Measurements from ENCODE around the gene PNPLA3. TPM values are rescaled to one million over a fixed set of nuclear protein-coding genes. Genes with fewer than 3 reads are reported as not detected.
A peak's percentile ranks its signal among the peaks of the same experiment; 100 is the strongest.

Gene PNPLA3
- total RNA-seq, 2 experiments from 2014 or later: 0.45 TPM; not detected in 1

DNA sequence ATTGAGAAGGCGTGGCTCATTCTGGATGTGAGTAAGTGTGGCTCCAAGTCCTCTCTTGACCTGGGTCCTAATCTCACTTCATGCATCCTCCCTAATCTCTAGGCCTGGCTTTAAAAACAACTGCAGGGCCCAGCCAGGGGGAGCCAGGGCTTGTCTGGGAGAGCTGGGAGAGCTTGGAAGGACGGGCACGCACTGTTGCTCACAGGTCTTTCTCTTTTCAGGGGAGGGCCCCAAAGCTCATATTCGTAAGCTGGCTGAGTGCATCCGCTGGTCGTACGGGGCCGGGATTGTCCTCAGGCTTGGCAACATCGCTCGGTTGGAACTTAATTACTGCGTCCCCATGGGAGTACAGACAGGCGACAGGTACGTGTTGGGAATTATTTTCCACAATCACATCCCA is 66.4 kb downstream of the PNPLA3 start:
- Mint-ChIP-seq H3K36me3 (peaks cover 23% of the 10 kb centered on the region), H3K4me1 (peaks cover 5% of the 10 kb centered on the region), H3K27me3 (no peaks in the 10 kb centered on the region), H3K9me3 (no peaks in the 10 kb centered on the region), H3K4me3 (no peak overlapping the region), H3K27ac (no peak overlapping the region)
- no peak for ATAC-seq (ENCODE audit: low read depth)
- POLR2A ChIA-PET: no interaction called here
- no peak for DNase-seq

DNA sequence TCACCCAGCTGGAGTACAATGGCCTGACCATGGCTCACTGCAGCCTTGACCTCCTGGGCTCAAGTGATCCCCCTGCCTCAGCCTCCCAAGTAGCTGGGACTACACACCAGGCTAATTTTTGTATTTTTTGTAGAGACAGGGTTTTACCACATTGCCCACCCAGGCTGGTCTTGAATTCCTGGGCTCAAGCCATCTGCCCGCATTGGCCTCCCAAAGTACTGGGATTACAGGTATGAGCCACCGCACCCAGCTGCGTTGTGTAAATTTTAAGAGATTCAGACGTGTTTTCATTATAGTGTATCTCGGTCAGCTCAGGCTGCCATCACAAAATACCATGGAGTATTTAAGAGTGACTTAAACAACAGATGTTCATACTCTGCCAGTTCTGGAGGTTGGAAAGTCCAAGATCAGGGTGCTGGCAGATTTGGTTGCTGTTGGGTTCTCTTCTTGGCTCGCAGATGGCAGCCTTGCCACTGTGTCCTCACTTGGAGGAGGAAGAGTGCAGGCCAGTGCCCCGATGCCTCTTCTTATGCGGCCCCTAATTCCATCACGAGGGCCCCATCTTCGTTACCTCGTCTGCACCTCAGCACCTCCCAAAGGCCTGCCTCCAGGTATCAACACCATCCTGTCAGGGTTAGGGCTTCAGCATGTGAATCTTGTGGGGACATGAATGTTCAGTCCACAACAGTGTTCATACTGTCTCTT is 67.9 kb downstream of the PNPLA3 start:
- POLR2A ChIA-PET: no interaction called here
- peaks cover 15% of the 10 kb centered on the region for H3K4me1 Mint-ChIP-seq
- H3K27ac Mint-ChIP-seq: no peak overlapping the region
- DNase-seq (no peak), ATAC-seq (ENCODE audit: low read depth) (no peak)
- no peaks in the 10 kb centered on the region for H3K27me3 Mint-ChIP-seq
- no peak overlapping the region for H3K4me3 Mint-ChIP-seq
- peaks cover 20% of the 10 kb centered on the region for H3K36me3 Mint-ChIP-seq
- no peaks in the 10 kb centered on the region for H3K9me3 Mint-ChIP-seq

DNA sequence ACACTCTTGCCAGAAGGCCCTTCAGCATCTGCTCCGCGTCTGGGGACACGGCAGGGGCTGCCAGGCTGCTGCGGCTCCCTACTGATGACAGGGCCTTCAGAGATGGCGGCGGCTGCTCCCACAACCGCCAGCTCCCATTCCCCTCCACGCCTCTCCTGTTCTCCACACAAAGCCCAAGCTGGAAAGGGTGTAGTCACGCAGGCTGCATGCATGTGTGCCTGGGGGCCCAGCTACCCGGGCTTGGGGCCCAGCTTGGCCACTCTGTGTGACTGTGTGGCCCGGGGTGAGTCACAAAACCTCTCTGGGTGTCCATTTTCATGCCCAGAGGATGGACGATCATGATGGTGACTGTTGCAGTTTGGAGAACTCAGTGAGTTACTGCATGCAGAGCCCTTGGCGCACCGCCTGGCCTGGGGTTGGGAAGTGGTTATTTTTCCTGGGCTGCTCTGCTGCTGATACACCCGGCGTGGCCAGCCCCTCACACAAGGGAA is 68.8 kb downstream of the PNPLA3 start:
- DNase-seq (no peak), ATAC-seq (ENCODE audit: low read depth) (no peak)
- Mint-ChIP-seq H3K4me3 (no peak overlapping the region), H3K27ac (no peak overlapping the region), H3K4me1 (peaks cover 16% of the 10 kb centered on the region), H3K27me3 (no peaks in the 10 kb centered on the region), H3K36me3 (peaks cover 18% of the 10 kb centered on the region), H3K9me3 (no peaks in the 10 kb centered on the region)
- POLR2A ChIA-PET: interaction anchor here (1.8 to 2.3 kb wide), 2 partner anchors 34 to 94 kb away, joined by 6 to 9 read pairs; no protein-coding TSS in a partner anchor

DNA sequence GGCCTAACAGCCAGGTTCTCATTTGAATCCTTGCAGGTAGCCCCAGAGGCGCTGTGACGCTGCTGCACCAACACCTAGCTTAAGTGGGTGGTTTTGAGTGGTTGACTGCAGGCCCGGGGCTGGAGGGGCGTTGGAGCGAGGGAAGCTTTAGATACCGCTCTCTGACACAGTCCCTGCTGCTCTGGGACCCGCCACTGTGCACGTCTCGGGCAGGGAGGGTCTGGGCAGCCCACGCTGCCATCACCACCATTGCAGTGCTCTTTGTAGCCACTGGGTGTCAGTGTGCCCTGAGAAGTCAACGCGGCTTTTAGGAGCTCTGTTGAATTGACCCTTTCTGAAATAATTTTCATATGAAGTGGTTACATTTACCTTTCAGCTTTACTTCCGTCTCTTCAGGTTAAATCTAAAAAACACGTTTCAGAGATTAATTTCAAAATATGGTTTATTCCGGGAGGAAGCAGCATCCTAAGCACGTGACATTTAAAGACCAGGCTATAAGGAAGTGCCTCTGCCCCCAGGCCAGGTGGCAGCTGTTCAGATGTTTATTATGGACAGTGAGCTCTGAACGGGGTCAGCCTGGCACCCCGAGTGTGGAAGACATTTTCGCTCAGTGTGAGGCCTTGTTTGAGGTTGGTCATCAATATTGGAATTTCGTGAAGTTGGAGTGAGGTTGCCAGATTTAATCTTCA is 69.6 kb downstream of the PNPLA3 start:
- Mint-ChIP-seq H3K4me3 (no peak overlapping the region), H3K4me1 (peaks cover 16% of the 10 kb centered on the region), H3K36me3 (peaks cover 20% of the 10 kb centered on the region), H3K27ac (no peak overlapping the region), H3K27me3 (no peaks in the 10 kb centered on the region), H3K9me3 (no peaks in the 10 kb centered on the region)
- DNase-seq (peak; percentile 63), ATAC-seq (ENCODE audit: low read depth) (peak; percentile 43)
- POLR2A ChIA-PET: interaction anchor here (0.6 to 2.3 kb wide), 4 partner anchors 34 to 401 kb away, joined by 3 to 9 read pairs (median 8); no protein-coding TSS in a partner anchor

DNA sequence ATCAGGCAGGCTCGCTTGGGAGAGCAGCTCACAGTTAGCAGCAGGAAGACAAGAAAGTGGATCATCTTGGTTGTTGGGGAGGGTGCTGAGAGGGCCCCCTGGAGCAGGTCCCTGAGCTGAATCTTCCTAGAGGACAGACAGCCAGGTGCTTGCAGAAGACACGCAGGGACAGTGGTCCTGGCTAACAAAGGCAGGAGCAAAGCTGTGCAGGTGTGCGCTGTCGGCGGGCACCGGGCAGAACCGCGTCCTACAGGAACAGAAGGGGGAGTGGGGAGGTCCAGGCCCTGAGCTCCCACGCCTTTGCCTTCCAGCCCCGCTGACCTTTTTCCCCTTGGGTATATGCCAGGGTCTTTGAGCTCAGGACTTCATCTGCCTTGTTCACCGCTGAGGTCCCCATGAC is 70.4 kb downstream of the PNPLA3 start:
- no peak for ATAC-seq (ENCODE audit: low read depth)
- Mint-ChIP-seq H3K4me3 (no peak overlapping the region), H3K27ac (peak overlapping the region; percentile 35), H3K36me3 (peaks cover 28% of the 10 kb centered on the region), H3K4me1 (peaks cover 16% of the 10 kb centered on the region), H3K9me3 (no peaks in the 10 kb centered on the region), H3K27me3 (no peaks in the 10 kb centered on the region)
- POLR2A ChIA-PET: interaction anchor here (1.8 to 2.3 kb wide), 3 partner anchors 33 to 187 kb away, joined by 6 to 9 read pairs (median 9); no protein-coding TSS in a partner anchor
- DNase-seq: no peak

DNA sequence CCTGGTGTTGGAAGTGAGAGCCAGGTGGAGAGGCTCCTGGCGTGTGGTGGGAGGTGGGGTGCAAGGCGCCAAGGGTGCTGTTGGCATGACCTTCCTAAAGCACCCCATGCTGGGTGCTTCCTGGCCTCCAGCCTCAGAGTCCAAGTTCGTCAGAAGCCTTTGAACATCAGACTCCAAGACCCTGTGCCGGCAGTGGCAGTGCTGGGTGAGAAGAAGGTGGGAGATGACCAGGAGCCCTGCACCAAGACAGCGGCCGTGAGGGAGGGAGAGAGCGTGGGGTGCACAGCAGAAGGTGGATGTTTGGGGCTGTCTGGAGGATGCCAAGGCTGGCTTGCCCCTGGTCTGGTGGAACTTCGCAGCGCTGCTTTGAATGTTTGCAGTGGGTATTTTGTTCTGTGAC is 70.8 kb downstream of the PNPLA3 start:
- POLR2A ChIA-PET: interaction anchor here (1.8 to 2.3 kb wide), 3 partner anchors 32 to 187 kb away, joined by 6 to 9 read pairs (median 9); no protein-coding TSS in a partner anchor
- peak overlapping the region; percentile 22 for H3K4me3 Mint-ChIP-seq
- H3K36me3 Mint-ChIP-seq: peaks cover 30% of the 10 kb centered on the region
- ATAC-seq (ENCODE audit: low read depth): no peak
- no peaks in the 10 kb centered on the region for H3K9me3 Mint-ChIP-seq
- no peak overlapping the region for H3K27ac Mint-ChIP-seq
- H3K27me3 Mint-ChIP-seq: no peaks in the 10 kb centered on the region
- no peak for DNase-seq
- H3K4me1 Mint-ChIP-seq: peaks cover 16% of the 10 kb centered on the region

DNA sequence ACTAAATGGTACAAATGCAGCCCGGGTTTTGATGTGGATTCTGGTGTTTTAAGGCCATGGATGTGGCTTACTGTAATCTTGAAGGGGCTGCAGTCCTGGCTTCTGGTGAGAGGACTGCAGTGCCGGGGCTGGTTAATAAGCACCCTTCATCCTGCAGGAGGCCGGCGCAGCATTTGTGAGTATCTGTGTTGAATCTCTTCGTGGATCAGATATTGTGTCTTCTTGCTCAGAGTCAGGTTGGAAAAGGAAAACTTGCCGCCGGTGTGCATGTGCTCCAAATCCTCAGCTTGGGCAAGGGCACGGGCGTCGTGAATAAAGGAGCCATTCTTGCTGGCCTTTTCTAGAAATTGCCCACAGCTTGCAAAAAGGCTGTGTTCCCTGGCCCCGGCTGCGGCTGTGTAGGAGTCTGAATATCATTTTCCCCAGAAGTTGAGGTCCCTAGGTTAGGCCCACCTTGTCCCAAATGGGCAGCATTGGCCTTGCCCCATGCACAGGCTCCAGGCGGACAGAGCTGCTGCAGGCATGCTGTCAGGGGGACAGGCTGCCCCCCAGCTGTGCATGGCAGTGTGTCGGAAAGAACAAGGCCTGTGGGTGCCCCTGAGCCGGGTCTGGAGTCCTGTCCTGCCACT is 71.6 kb downstream of the PNPLA3 start:
- H3K4me3 Mint-ChIP-seq: peak overlapping the region; percentile 83
- peaks cover 16% of the 10 kb centered on the region for H3K4me1 Mint-ChIP-seq
- no peaks in the 10 kb centered on the region for H3K9me3 Mint-ChIP-seq
- ATAC-seq (ENCODE audit: low read depth) (no peak), DNase-seq (no peak)
- peak overlapping the region; percentile 70 for H3K27ac Mint-ChIP-seq
- peaks cover 30% of the 10 kb centered on the region for H3K36me3 Mint-ChIP-seq
- POLR2A ChIA-PET: no interaction called here
- H3K27me3 Mint-ChIP-seq: no peaks in the 10 kb centered on the region

DNA sequence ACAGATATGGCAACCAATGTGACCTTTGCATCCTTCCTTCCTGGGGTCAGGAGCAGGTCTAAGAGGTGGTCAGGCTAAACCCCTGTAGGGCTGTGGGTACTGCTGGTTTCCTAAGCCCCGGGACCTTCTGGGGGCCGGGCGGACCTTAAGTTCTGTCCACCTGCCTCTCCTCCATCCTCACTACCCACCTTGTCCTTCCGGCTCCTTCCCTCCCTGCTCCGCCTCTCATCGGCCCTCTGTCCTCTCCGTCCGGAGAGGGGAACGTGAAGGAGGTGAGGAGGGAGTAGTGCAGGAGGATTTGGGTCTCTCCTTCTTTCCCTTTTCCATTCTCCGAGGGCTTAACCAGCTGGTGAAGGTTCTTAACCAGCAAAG is 72.2 kb downstream of the PNPLA3 start:
- Mint-ChIP-seq H3K27me3 (no peaks in the 10 kb centered on the region), H3K4me3 (peak overlapping the region; percentile 83), H3K27ac (peak overlapping the region; percentile 82), H3K36me3 (peaks cover 30% of the 10 kb centered on the region), H3K9me3 (no peaks in the 10 kb centered on the region), H3K4me1 (peaks cover 16% of the 10 kb centered on the region)
- DNase-seq: no peak
- ATAC-seq (ENCODE audit: low read depth): peak; percentile 4
- POLR2A ChIA-PET: no interaction called here

DNA sequence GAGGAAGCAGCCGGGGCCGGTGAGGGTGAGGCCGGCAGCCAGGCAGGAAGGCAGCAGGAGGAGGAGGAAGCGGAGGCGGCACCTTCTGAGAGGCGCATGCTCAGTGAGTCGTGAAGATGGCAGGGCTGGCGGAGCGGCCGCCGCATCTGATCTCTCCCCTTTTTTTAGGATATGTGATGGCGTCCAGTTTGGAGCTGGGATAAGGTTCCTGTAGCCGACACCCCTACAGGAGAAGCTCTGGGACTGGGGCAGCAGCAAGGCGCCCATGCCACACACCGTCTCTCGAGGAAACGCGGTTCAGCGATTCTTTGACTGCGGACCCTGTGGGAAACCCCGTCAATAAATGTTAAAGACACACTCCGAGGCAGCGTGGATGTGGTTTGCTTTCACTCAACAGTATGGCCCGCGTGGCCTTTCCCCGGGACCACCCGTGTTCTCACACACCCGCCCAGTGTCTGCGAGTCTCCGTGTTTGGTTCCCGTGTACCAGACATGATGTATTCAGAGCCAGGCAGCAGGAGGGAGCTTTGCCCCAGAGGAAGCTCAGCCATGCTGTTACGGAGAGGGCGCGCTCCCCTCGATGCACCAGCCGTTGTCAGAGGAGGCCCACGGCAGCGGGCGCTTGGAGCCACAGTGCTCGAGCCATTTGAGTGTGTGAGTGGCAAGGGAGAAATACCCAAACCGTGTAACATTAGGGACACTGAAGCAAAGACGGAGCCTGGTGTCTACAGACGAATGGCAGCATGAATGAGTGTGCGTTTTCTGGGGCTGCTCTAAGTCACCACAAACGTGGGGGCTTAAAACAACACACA is 72.8 kb downstream of the PNPLA3 start:
- Mint-ChIP-seq H3K27ac (peak overlapping the region; percentile 82), H3K4me3 (peak overlapping the region; percentile 83), H3K9me3 (no peaks in the 10 kb centered on the region), H3K4me1 (peaks cover 16% of the 10 kb centered on the region), H3K36me3 (peaks cover 30% of the 10 kb centered on the region), H3K27me3 (no peaks in the 10 kb centered on the region)
- POLR2A ChIA-PET: interaction anchor here (1.0 kb wide), 1 partner anchor 31 kb away, joined by 5 read pairs; no protein-coding TSS in a partner anchor
- peak; percentile 69 for DNase-seq
- ATAC-seq (ENCODE audit: low read depth): peak; percentile 85

DNA sequence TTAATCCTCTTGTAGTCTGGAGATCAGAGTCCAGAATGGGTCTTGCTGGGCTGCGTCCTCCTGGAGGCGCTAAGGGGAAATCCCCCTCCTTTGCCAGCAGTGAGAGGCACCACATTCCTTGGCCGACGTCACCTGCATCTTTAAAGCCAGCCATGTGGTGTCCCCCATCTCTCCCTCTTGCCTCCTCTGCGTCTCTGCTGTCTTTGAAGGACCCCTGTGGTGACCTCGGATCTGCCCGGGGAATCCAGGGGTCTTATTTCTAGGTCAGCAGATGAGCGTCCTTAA is 73.3 kb downstream of the PNPLA3 start:
- no peaks in the 10 kb centered on the region for H3K9me3 Mint-ChIP-seq
- H3K4me3 Mint-ChIP-seq: peak overlapping the region; percentile 10
- H3K27me3 Mint-ChIP-seq: no peaks in the 10 kb centered on the region
- H3K4me1 Mint-ChIP-seq: peaks cover 16% of the 10 kb centered on the region
- peaks cover 26% of the 10 kb centered on the region for H3K36me3 Mint-ChIP-seq
- DNase-seq: no peak
- H3K27ac Mint-ChIP-seq: no peak overlapping the region
- POLR2A ChIA-PET: interaction anchor here (1.0 kb wide), 1 partner anchor 30 kb away, joined by 5 read pairs; no protein-coding TSS in a partner anchor
- ATAC-seq (ENCODE audit: low read depth): no peak
